Transverse colon (tissue), 4 donors: ENCODE measurements around the gene RABL6. TPM values are rescaled to one million over a fixed set of nuclear protein-coding genes. Genes with fewer than 3 reads are reported as not detected.

Source experiments
- DNase-seq: peaks from one replicate; pipeline ENCODE4 v3.0.0-alpha.2; 2019
- H3K27ac ChIP-seq, 4 donors: fragments of 200-600 bp; sonication (generic); 2 replicates each; pipeline ENCODE4 v1.5.1; 2016 to 2018; ENCODE audit warnings: inconsistent platforms in 4 of 4
- H3K27me3 ChIP-seq: fragments of 200-600 bp; sonication (generic); 2 replicates; pipeline ENCODE4 v1.5.1; 2017; ENCODE audit warnings: inconsistent platforms
- H3K36me3 ChIP-seq, 4 donors: fragments of 200-600 bp; sonication (generic); 2 replicates each; pipeline ENCODE4 v1.5.1; 2017 to 2019; ENCODE audit warnings: inconsistent platforms in 4 of 4
- H3K4me1 ChIP-seq, 4 donors: fragments of 200-600 bp; sonication (generic); 2 replicates each; pipeline ENCODE4 v1.5.1; 2017 to 2020; ENCODE audit warnings: inconsistent platforms in 4 of 4
- H3K4me3 ChIP-seq, 4 donors: fragments of 200-600 bp; sonication (generic); 1 replicate in 1 of 4; 2 replicates in 3 of 4; pipeline versions ENCODE4 v1.5.1 to v1.6.1; 2017 to 2019; ENCODE audit warnings: inconsistent platforms in 4 of 4
- H3K9me3 ChIP-seq, 2 donors: fragments of 200-600 bp; sonication (generic); 2 replicates each; pipeline ENCODE4 v1.5.1; 2017 to 2019; ENCODE audit warnings: inconsistent platforms in 2 of 2
- CTCF ChIP-seq, 5 experiments: fragments of 200-600 bp in 3 of 5; fragments of 450-650 bp in 2 of 5; sonication (generic) in 3 of 5; IDR thresholded peaks; 1 replicate in 2 of 5; 2 replicates in 3 of 5; pipeline ENCODE4 v1.5.1; 2016 to 2017; ENCODE audit warnings: antibody characterized with exemption in 5 of 5, inconsistent platforms in 3 of 5, mild to moderate bottlenecking in 2 of 5, moderate library complexity in 1 of 5
- EP300 ChIP-seq: sonication (generic); formaldehyde crosslinking; IDR thresholded peaks from one replicate; pipeline ENCODE4 v1.6.1; 2017; ENCODE audit warnings: antibody characterized with exemption, low read depth
- POLR2A ChIP-seq: fragments of 450-650 bp; IDR thresholded peaks from one replicate; pipeline ENCODE4 v1.6.1; 2016; ENCODE audit warnings: antibody characterized with exemption, mild to moderate bottlenecking, moderate library complexity
- POLR2AphosphoS5 ChIP-seq, 3 donors: sonication (generic); formaldehyde crosslinking; IDR thresholded peaks; one replicate each; pipeline ENCODE4 v1.6.1; 2016; ENCODE audit warnings: antibody characterized with exemption in 3 of 3
- WGBS, 2 donors: methylation state at CpG; one replicate each; pipeline ENCODE4 v1.1.5; 2018; ENCODE audit warnings: low coverage in 1 of 2; 5-methylcytosine and 5-hydroxymethylcytosine counted together
- in situ Hi-C, 4 donors: fragments of 200-750 bp; cut with MboI; loops; one replicate each; pipeline versions ENCODE4 v1.15.0 to v1.15.1; 2017; ENCODE audit warnings: low sequenced_read_pairs in 3 of 4, low pct_ligation_motif_present in 1 of 4, low pct_unique_long_range_greater_than_20kb in 1 of 4
- intact Hi-C: fragments of 100-400 bp; cut with DNase I; formaldehyde crosslinking; loops from one replicate; pipeline ENCODE4 v1.15.1; 2023; ENCODE audit warnings: low total_unique reads
- total RNA-seq, 4 donors: library from RNA; depleted of rRNA; stranded (reverse); fragments of >200 nt; gene quantifications; one replicate each; pipeline ENCODE4 v1.1.0, GENCODE V29; 2016

The RABL6 gene
- total RNA-seq, 4 donors from 2014 or later: 71.3 to 227 (median 160) TPM

GRCh38 chr9:136858844-136859757 is 51.4 kb downstream of the RABL6 start:
- H3K4me3 ChIP-seq: no peak overlapping the region

DNA sequence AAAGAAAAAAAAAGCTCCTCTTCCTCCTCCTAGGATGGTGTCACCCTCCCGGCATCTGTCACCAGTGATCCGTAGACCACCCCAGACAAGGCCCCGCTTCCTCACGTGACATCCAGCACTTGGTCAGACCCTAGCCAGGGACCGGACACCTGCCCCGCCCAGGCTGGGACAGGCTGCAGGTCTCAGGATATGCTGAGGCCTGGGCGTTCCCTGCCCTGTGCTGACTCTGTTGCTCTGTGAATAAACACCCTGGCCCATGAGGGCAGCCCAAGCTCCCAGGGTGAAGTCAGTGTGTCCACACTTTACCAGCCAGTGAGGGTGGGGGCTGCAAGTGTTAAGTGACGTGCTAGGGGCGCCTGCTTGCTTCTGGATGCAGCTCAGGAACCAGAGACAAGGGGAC is 52.8 kb downstream of the RABL6 start:
- intact Hi-C loops: loop anchor here (10.0 kb wide), 1 partner anchor 84 kb away; the partner anchor contains the start of genes C8G and FBXW5
- H3K9me3 ChIP-seq: no peaks in the 10 kb centered on the region
- no peak overlapping the region for H3K4me3 ChIP-seq
- TF ChIP-seq CTCF (IDR thresholded peaks at IDR 0.05) (no peak), POLR2AphosphoS5 (IDR thresholded peaks at IDR 0.05) (no peak), POLR2A (no peak), EP300 (no peak)
- peak; percentile 42 for DNase-seq
- peaks cover 0 to 22% (median 11%) of the 10 kb centered on the region in 4 donors for H3K36me3 ChIP-seq
- WGBS, 2 donors: 86 to 90% methylated on average over 2 to 6 of the region's 9 CpGs
- H3K27me3 ChIP-seq: no peaks in the 10 kb centered on the region
- peaks cover 35 to 73% (median 53%) of the 10 kb centered on the region in 4 donors for H3K4me1 ChIP-seq
- in situ Hi-C loops: no loop called here
- peak overlapping the region; percentile 89 to 92 (median 92) for H3K27ac ChIP-seq

More at GRCh38 chr9:136858844-136859757, 51.4 kb downstream of the RABL6 start:
- Histone ChIP-seq H3K36me3 (peaks cover 0 to 22% (median 11%) of the 10 kb centered on the region in 4 donors), H3K27ac (peak overlapping the region; percentile 89 to 92 (median 92)), H3K4me1 (peaks cover 31 to 59% (median 40%) of the 10 kb centered on the region in 4 donors), H3K9me3 (no peaks in the 10 kb centered on the region), H3K27me3 (no peaks in the 10 kb centered on the region)
- WGBS, 2 donors: 40% methylated on average over 10 of the region's 20 CpGs; no CpG with 5 or more reads in 1 of the 2 donors
- TF ChIP-seq POLR2A: peak; percentile 60
- TF ChIP-seq POLR2AphosphoS5 (IDR thresholded peaks at IDR 0.05): peak in 2 of 3 donors; percentile 55 to 79
- TF ChIP-seq CTCF (IDR thresholded peaks at IDR 0.05): no peak
- TF ChIP-seq EP300: peak; percentile 43
- in situ Hi-C loops: no loop called here
- peak; percentile 92 for DNase-seq
- intact Hi-C loops: no loop called here

GRCh38 chr9:136860933-136861873 is 53.5 kb downstream of the RABL6 start:
- DNase-seq: peak; percentile 7
- in situ Hi-C loops: no loop called here
- H3K27me3 ChIP-seq: no peaks in the 10 kb centered on the region
- H3K27ac ChIP-seq: peak overlapping the region; percentile 89 to 92 (median 92)
- TF ChIP-seq CTCF (IDR thresholded peaks at IDR 0.05): no peak
- no peak for TF ChIP-seq POLR2AphosphoS5 (IDR thresholded peaks at IDR 0.05)
- TF ChIP-seq POLR2A: no peak
- TF ChIP-seq EP300: no peak
- intact Hi-C loops: loop anchor here (10.0 kb wide), 1 partner anchor 84 kb away; the partner anchor contains the start of genes C8G and FBXW5
- WGBS, 2 donors: 80 to 90% methylated on average over 2 to 6 of the region's 22 CpGs
- peaks cover 35 to 73% (median 54%) of the 10 kb centered on the region in 4 donors for H3K4me1 ChIP-seq
- peaks cover 0 to 22% (median 11%) of the 10 kb centered on the region in 4 donors for H3K36me3 ChIP-seq
- H3K9me3 ChIP-seq: no peaks in the 10 kb centered on the region
- no peak overlapping the region for H3K4me3 ChIP-seq
